Lower leg skin (tissue), 3 donors: Measurements from ENCODE around the gene SSX2IP.

Experiments used
- CTCF ChIP-seq, 3 donors: fragments of 450-650 bp; IDR thresholded peaks; one replicate each; pipeline ENCODE4 v1.5.1; 2016; ENCODE audit warnings: antibody characterized with exemption in 3 of 3, mild to moderate bottlenecking in 3 of 3, moderate library complexity in 2 of 3
- POLR2A ChIP-seq, 2 donors: fragments of 450-650 bp; IDR thresholded peaks; one replicate each; pipeline ENCODE4 v1.6.1; 2016 to 2017; ENCODE audit warnings: antibody characterized with exemption in 2 of 2, mild to moderate bottlenecking in 1 of 2, moderate library complexity in 1 of 2

- TF ChIP-seq CTCF (IDR thresholded peaks at IDR 0.05): no peak
- TF ChIP-seq POLR2A (IDR thresholded peaks at IDR 0.05): no peak
Measured at GRCh38 chr1:84669831-84670230, 20.4 kb downstream of the SSX2IP start.
